ENCODE results near the gene CFD. TPM values are rescaled to one million over a fixed set of nuclear protein-coding genes. Genes with fewer than 3 reads are reported as not detected.
"Not testable (repeated sequence)": the region's sequence is repeated elsewhere in the genome, so short reads cannot be mapped to it uniquely, and the experiment has no call there.

CFD gene
- total RNA-seq, 1 donor from 2014 or later = not detected

- H3K27ac Mint-ChIP-seq = no peak overlapping the region
- H3K4me3 ChIP-seq = no peak overlapping the region
- H3K79me2 ChIP-seq (ENCODE audit: low read depth) = peaks cover 15% of the 10 kb centered on the region
- H3K9me3 ChIP-seq (ENCODE audit: low read depth) = no peaks in the 10 kb centered on the region
- H3K4me3 Mint-ChIP-seq = peak overlapping the region; percentile 80
- no peak overlapping the region for H3K4me2 ChIP-seq
- no peaks in the 10 kb centered on the region for H3K27me3 ChIP-seq
- H3K27ac ChIP-seq = no peak overlapping the region
- H3K27me3 Mint-ChIP-seq (ENCODE audit: insufficient read depth, low read depth) = peaks cover 16% of the 10 kb centered on the region
- peaks cover 9% of the 10 kb centered on the region for H3K4me1 Mint-ChIP-seq
- H3K9me3 Mint-ChIP-seq = no peaks in the 10 kb centered on the region
- no peaks in the 10 kb centered on the region for H3K36me3 ChIP-seq
- TF ChIP-seq CTCF (IDR thresholded peaks at IDR 0.05) = no peak
- no peak for TF ChIP-seq EZH2 (IDR thresholded peaks at IDR 0.05)
- TF ChIP-seq EZH2phosphoT487 (IDR thresholded peaks at IDR 0.05) = no peak
- H3K9ac ChIP-seq = no peak overlapping the region
- no peak for DNase-seq (ENCODE audit: low spot score)
- peaks cover 6% of the 10 kb centered on the region for H4K20me1 ChIP-seq (ENCODE audit: low read depth)
- H3K36me3 Mint-ChIP-seq = peaks cover 7% of the 10 kb centered on the region
- H3F3A ChIP-seq (ENCODE audit: low read depth) = peaks cover 14% of the 10 kb centered on the region
- no peak overlapping the region for H2AFZ ChIP-seq (replicated peaks)
- no peaks in the 10 kb centered on the region for H3K4me1 ChIP-seq
These were observed 31.4 kb downstream of the CFD start for GRCh38 chr19:890831-891230.

GRCh38 chr19:891421-892200 is 32.1 kb downstream of the CFD start:
- not testable (repeated sequence) for H3K4me1 ChIP-seq; H3K9me3 Mint-ChIP-seq; H4K20me1 ChIP-seq (ENCODE audit: low read depth); H3K4me1 Mint-ChIP-seq; H3K36me3 Mint-ChIP-seq; H3K36me3 ChIP-seq; DNase-seq (ENCODE audit: low spot score); H3K27ac ChIP-seq; H3K9me3 ChIP-seq (ENCODE audit: low read depth); H3K9ac ChIP-seq; H3K27ac Mint-ChIP-seq; H2AFZ ChIP-seq (replicated peaks); H3K27me3 ChIP-seq
- peaks cover 16% of the 10 kb centered on the region for H3K27me3 Mint-ChIP-seq (ENCODE audit: insufficient read depth, low read depth)
- peak overlapping the region; percentile 97 for H3K4me3 ChIP-seq
- peaks cover 14% of the 10 kb centered on the region for H3F3A ChIP-seq (ENCODE audit: low read depth)
- peaks cover 15% of the 10 kb centered on the region for H3K79me2 ChIP-seq (ENCODE audit: low read depth)
- peak overlapping the region; percentile 95 for H3K4me2 ChIP-seq
- peak overlapping the region; percentile 90 for H3K4me3 Mint-ChIP-seq

GRCh38 chr19:892243-892893 is 32.9 kb downstream of the CFD start:
- H3K4me2 ChIP-seq = peak overlapping the region; percentile 95
- Mint-ChIP-seq H3K4me1 (peaks cover 12% of the 10 kb centered on the region), H3K27me3 (ENCODE audit: insufficient read depth, low read depth) (peaks cover 16% of the 10 kb centered on the region), H3K9me3 (no peaks in the 10 kb centered on the region), H3K4me3 (peak overlapping the region; percentile 90), H3K27ac (no peak overlapping the region), H3K36me3 (peaks cover 4% of the 10 kb centered on the region)
- H3K27me3 ChIP-seq = no peaks in the 10 kb centered on the region
- H3K79me2 ChIP-seq (ENCODE audit: low read depth) = peaks cover 15% of the 10 kb centered on the region
- no peaks in the 10 kb centered on the region for H3K9me3 ChIP-seq (ENCODE audit: low read depth)
- TF ChIP-seq EZH2phosphoT487 (IDR thresholded peaks at IDR 0.05) (no peak), EZH2 (IDR thresholded peaks at IDR 0.05) (no peak), CTCF (IDR thresholded peaks at IDR 0.05) (no peak)
- peaks cover 10% of the 10 kb centered on the region for H4K20me1 ChIP-seq (ENCODE audit: low read depth)
- H3F3A ChIP-seq (ENCODE audit: low read depth) = peaks cover 14% of the 10 kb centered on the region
- H3K36me3 ChIP-seq = no peaks in the 10 kb centered on the region
- peak overlapping the region; percentile 53 for H2AFZ ChIP-seq (replicated peaks)
- H3K27ac ChIP-seq = no peak overlapping the region
- DNase-seq (ENCODE audit: low spot score) = peak; percentile 67
- H3K4me3 ChIP-seq = peak overlapping the region; percentile 97
- peak overlapping the region; percentile 85 for H3K9ac ChIP-seq
- no peaks in the 10 kb centered on the region for H3K4me1 ChIP-seq
